Neuron (in vitro differentiated cells): ENCODE measurements around the gene ADI1.
A peak's percentile ranks its signal among the peaks of the same experiment; 100 is the strongest.

Experiments
- H2AFZ ChIP-seq: one replicate; pipeline ENCODE4 v1.6.1; 2013; ENCODE audit warnings: low read depth, mild to moderate bottlenecking, inconsistent platforms, low read length, moderate library complexity
- H3K27me3 ChIP-seq: one replicate; pipeline ENCODE4 v1.6.1; 2013; ENCODE audit warnings: low read length; ENCODE audit not compliant: insufficient read depth
- H3K36me3 ChIP-seq: one replicate; pipeline ENCODE4 v1.6.1; 2013; ENCODE audit warnings: low read length; ENCODE audit not compliant: insufficient read depth
- H3K4me1 ChIP-seq: one replicate; pipeline ENCODE4 v1.6.1; 2013; ENCODE audit warnings: low read length; ENCODE audit not compliant: insufficient read depth
- H3K4me3 ChIP-seq: 2 replicates; pipeline ENCODE4 v1.5.1; 2013; ENCODE audit warnings: mild to moderate bottlenecking, low read length, moderate library complexity
- H3K9me3 ChIP-seq: one replicate; pipeline ENCODE4 v1.6.1; 2013; ENCODE audit warnings: low read length

The ADI1 gene

DNA sequence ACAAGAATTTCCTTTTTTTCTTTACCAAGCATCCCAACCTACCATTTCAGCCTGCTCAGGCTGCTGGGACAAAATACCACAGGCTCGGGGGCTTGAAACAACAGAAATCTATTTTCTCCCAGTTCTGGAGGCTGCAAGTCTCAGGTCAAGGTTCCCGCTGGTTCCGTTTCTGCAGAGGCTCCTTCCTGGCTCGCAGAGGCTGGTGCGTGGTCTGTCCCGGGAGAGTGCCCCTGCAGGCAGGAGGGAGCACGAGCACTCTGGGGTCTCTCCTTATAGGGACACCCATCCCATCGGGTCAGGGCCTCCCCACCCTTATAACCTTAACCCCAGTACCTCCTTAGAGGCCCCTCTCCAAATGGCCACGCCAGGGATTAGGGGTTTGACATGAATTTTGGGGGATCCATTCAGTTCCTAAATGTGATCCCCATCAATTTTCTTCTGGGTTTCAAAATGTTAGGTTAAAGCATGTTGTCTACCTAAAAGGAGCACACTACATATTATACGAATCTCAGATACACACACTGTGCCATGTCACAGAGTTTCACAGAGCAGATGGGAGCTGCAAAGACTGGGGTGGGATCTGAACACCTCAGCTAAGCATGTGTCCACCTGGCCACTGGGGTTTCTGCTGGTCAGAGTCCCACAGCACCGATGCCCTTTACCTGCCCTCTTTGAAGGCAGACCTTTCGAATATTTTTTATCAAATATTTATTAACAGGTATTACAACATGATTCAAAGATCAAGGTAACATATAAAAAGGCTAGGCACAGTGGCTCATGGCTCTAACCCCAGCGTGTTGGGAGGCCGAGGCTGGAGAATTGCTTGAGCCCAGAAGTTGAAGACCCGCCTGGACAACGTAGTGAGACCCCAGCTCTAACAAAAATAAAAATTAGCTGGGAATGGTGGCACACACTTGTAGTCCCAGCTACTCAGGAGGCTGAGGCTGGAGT, 17.6 kb upstream of the ADI1 start:
- H3K4me3 ChIP-seq, result peak overlapping the region; percentile 51
- H3K36me3 ChIP-seq, result peaks cover 17% of the 10 kb centered on the region
- H3K27me3 ChIP-seq, result no peaks in the 10 kb centered on the region
- H3K4me1 ChIP-seq, result peaks cover 8% of the 10 kb centered on the region
- peak overlapping the region; percentile 49 for H2AFZ ChIP-seq
- H3K9me3 ChIP-seq, result no peaks in the 10 kb centered on the region

DNA sequence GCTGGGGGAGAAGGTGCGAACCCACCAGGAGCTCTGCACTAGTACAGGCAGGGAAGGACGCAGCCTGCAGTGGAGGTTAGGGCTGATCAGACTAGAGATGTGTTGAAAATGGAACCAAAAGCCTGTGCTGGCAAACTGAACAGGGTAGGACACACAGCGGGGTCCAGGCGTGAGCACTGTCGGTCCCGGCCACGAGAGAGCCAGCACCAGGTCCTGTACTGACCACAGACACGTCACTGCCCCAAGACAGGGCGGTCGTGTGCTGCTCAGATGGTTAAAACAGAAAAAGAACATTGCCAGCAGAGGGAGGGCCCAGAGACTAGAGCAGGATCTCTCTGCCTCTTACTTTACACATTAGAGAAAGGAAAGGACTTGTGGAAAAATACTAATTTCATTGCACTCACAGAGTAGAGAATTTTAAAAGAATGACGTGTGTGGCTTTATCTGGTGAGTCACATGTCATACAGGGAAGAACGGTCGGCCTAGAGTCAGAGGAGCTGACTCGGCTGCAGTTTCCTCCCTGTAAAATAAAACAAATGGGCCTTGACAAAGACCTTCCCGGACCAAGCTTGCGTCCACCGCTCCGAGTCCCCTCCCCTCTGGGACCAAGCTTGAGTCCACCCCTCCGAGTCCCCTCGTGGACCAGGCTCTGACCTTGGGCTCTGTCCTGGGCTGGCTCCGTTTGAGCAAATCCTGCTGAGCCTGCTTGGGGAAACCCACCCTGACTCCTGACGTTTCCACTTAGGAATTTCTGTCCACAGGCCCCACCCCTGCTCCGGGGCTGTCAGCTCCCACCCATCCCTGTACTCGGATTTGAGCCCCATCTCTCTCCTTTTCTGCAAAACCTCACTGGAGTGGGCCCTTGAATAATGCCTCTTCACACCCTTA, 16.7 kb upstream of the ADI1 start:
- Histone ChIP-seq H3K4me3 (peak overlapping the region; percentile 51), H3K36me3 (peaks cover 10% of the 10 kb centered on the region), H3K9me3 (no peaks in the 10 kb centered on the region), H3K4me1 (peaks cover 8% of the 10 kb centered on the region), H3K27me3 (no peaks in the 10 kb centered on the region), H2AFZ (peak overlapping the region; percentile 49)

DNA sequence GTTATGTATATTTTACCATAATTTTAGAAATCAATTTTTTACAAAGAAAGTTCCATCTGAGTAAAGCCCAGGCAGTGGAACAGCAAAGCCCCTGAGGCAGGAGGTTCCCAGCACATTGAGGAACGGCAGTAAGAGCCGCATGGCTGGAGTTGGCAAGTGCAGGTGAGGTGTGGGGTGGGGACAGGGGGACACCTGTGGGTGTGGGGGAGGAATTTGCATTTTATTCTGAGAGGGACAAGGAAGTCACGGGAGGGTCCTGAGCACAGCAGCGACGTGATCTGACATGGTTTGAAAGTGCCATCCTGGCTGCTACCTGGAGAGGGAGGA, 16.1 kb upstream of the ADI1 start:
- H2AFZ ChIP-seq, result no peak overlapping the region
- H3K36me3 ChIP-seq, result peaks cover 8% of the 10 kb centered on the region
- H3K4me3 ChIP-seq, result peak overlapping the region; percentile 51
- no peaks in the 10 kb centered on the region for H3K9me3 ChIP-seq
- H3K27me3 ChIP-seq, result no peaks in the 10 kb centered on the region
- peaks cover 8% of the 10 kb centered on the region for H3K4me1 ChIP-seq

DNA sequence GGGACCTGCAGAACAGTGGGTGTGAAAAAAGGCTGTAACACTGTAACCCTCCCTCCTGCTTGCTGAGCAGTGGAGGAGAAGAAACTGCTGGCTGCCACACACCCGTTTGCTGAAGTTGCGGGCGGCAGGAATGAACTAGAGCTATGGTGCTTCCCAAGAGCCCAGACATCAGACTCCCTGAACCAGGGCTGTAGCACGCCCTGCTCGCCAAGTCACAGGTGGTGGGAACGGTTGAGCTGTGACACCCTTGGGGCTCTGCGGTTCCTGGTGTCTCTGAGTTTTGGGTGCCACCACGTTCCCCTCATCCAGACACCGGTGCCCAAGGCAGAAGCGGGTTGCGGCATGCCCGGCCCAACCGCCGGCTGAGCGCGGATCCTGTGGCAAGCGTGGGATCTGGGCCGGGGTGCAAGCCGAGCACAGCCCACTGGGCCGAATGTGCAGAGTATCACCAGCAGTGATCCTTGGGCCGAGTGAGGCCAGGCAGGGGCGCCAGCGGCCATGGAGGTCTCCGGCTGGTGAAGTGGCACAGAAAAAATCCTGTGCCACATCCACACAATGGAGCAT, 15.0 kb upstream of the ADI1 start:
- Histone ChIP-seq H3K4me3 (no peak overlapping the region), H2AFZ (no peak overlapping the region), H3K27me3 (no peaks in the 10 kb centered on the region), H3K36me3 (peaks cover 4% of the 10 kb centered on the region), H3K9me3 (no peaks in the 10 kb centered on the region), H3K4me1 (peaks cover 8% of the 10 kb centered on the region)

DNA sequence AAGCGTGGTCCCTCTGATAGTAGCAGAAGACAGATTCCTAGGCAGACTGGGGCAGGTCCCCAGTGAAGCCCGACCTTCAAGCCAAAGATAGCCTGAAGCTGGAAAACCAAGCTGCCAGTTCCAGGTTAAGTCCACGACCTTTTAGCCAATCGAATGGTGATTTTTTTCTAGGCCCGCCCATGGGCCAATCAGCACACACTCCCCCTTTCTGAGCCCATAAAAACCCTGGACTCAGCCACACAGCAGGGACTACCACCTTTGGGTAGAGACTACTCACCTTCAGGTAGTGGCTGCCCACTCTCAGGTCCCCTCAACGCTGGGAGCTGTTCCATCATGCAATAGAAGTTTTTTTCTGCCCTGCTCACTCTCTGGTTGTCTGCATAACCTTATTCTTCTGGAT, 14.5 kb upstream of the ADI1 start:
- Histone ChIP-seq H3K9me3 (no peaks in the 10 kb centered on the region), H3K4me3 (no peak overlapping the region), H3K4me1 (peaks cover 8% of the 10 kb centered on the region), H3K36me3 (peaks cover 3% of the 10 kb centered on the region), H2AFZ (no peak overlapping the region), H3K27me3 (no peaks in the 10 kb centered on the region)

DNA sequence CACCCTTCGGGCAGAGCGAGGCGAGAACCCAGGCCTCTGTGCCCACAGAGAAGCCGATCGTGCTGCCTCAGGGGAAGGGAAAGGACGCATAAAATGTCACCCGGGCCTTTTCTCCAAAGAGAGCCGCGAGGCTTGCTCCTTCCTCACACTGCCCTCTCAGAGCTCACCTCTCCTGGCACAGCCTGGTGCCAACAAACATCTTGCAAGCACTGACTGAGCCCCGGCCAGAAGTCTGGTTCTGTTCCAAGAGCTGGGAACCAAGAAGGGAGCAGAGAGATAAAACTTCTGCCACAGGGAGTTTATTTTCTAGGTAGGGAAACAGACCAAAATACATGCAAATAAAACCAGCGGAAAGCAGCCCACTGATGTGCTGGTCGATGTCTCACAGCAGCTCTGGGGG, 13.6 kb upstream of the ADI1 start:
- Histone ChIP-seq H2AFZ (no peak overlapping the region), H3K27me3 (no peaks in the 10 kb centered on the region)

DNA sequence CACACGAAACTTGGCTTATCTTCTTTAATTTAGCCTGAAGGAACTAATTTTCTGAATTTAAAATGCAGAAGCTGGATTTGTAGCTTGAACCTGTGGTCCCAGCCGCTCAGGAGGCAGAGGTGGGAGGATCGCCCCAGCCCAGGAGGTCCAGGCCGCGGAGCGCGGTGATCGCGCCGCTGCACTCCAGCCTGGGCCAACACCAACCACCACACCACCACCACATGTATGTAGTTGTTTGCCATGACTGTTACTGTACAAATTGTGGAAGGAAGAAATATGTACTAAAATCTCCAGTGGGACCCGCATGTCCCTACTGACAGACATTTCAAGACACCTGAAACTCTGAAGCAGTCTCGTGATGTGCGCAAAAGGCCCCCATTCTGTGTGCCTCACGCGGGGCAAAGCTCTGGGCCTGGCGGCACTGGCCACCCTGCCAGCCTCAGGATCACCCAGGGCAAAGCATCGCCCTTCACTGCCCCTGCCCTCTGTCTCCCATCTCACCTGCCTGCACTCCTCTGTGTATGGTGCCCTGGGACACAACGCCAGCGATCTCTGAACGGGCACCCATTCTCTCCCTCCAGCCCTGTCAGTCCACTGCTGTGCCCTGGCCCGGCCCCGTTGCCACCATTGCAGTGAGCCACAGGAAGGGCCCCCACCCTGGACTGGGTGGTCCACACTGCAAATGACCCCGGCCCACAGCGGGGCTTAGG, 10.1 kb upstream of the ADI1 start:
- Histone ChIP-seq H2AFZ (no peak overlapping the region), H3K27me3 (no peaks in the 10 kb centered on the region), H3K9me3 (no peaks in the 10 kb centered on the region), H3K4me3 (no peak overlapping the region), H3K36me3 (peaks cover 3% of the 10 kb centered on the region), H3K4me1 (no peaks in the 10 kb centered on the region)

More for the DNA sequence above, 13.6 kb upstream of the ADI1 start:
- Histone ChIP-seq H3K9me3 (no peaks in the 10 kb centered on the region), H3K4me3 (no peak overlapping the region), H3K4me1 (peaks cover 8% of the 10 kb centered on the region), H3K36me3 (peaks cover 3% of the 10 kb centered on the region)

DNA sequence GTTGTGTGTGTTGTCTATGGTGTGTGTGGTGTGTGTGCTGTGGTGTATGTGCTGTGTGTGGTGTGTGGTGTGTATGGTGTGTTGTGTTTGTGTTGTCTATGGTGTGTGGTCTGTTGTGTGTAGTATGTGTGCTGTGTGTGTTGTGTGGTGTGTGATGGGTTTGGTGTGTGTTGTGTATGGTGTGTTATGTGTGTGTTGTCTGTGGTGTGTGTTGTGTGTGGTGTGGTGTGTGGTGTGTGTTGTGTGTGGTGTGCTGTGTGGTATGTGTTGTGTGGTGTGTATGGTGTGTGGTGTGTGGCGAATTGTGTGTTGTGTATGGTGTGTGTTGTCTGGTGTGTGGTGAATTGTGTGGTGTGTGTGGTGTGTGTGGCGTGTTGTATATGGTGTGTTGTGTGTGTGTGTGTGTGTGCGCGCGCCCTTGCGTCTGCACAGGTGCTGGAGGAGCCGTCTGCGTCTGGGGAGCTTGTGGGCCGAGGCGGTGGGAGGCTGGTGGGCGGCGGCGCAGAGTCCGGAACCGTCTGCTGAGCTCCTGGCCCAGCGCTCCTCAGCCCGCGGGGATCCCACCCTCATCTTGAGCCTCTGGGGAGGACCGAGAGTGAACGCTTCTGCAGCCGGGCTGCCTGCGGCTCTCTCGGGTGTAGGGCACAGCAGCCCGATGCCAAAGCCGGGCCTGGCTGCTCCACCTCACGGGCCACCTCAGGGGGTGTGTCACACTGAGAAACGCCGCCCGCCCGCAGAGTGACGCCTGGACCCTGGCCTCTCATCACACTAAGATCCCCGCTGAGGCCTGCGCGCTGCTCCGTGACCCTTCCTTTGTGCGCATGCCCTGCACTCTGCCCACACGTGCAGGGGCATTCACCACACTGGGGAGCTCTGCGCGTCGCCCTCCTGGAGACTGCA, 8.8 kb upstream of the ADI1 start:
- no peaks in the 10 kb centered on the region for H3K36me3 ChIP-seq

DNA sequence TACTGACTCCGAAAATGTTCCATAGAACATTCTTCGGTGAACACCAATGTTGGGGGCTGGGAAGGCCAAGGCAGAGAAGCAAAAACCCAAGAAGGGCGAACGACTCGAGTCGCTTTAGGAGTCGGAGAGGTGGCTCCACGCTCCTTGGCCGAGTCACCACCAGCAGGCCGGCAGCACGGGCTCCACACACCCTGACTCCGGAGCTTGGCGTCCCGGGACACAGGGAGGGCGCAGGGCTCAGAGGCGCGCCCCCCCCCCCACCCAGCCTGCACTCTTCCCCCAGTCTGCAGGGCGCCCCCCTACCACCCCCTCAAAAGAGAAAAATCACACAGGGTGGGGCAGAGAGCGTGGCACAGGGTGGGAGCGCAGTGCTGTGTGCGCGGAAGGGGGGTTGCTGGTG, 7.5 kb upstream of the ADI1 start:
- Histone ChIP-seq H3K36me3 (no peaks in the 10 kb centered on the region), H2AFZ (no peak overlapping the region), H3K27me3 (no peaks in the 10 kb centered on the region), H3K4me1 (no peaks in the 10 kb centered on the region), H3K4me3 (no peak overlapping the region), H3K9me3 (no peaks in the 10 kb centered on the region)

More for the DNA sequence above, 8.8 kb upstream of the ADI1 start:
- Histone ChIP-seq H3K4me3 (no peak overlapping the region), H3K27me3 (no peaks in the 10 kb centered on the region), H3K4me1 (no peaks in the 10 kb centered on the region), H2AFZ (no peak overlapping the region), H3K9me3 (no peaks in the 10 kb centered on the region)

DNA sequence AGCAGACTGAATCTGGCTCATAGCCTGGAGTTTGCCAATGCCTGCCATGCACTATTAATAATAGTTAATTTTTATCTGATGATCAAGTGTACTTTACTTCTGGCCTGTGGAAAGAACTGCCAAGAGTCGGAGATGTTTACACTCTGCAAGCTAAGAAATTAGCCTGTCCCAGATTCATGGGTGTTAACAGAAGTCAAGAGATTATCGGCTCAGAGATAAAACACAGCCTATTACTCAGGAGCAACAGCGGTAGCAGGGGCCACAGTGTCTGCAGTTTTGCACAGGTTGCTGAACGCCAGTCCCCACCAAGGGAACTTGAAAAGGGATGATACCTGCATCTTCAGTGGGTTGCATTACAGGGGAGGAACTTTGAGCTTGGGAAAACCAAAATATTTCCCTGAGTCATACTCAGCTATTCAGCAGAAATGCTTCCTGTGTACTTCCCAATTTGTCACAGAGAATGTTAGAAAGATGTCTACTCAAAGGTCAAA, 4.3 kb upstream of the ADI1 start:
- H2AFZ ChIP-seq, result no peak overlapping the region
- no peaks in the 10 kb centered on the region for H3K27me3 ChIP-seq
- peaks cover 5% of the 10 kb centered on the region for H3K4me1 ChIP-seq
- H3K4me3 ChIP-seq, result no peak overlapping the region
- no peaks in the 10 kb centered on the region for H3K9me3 ChIP-seq
- no peaks in the 10 kb centered on the region for H3K36me3 ChIP-seq

DNA sequence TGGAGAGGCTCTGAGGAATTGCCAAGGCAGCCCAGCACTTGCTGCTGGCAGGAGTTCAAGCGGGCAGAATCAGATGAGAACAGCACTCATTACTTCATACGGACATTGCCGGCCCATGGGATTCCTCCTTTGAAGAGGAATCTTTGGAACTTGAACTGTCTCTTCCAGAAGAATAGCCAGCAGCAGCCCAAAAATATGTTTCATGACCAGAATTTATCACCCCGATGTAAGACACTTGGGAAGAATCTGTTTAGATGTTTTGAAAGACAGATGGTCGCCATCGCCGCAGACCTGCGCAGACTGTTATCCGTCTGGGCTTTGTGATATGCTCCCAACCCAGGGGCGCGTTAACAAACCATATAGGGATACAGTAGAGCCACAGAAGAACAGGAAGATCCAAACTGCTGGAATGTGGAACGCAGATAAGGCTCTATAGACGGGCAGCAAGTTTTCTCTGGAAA, 3.7 kb upstream of the ADI1 start:
- no peak overlapping the region for H3K4me3 ChIP-seq
- peaks cover 6% of the 10 kb centered on the region for H3K4me1 ChIP-seq
- H3K36me3 ChIP-seq, result no peaks in the 10 kb centered on the region
- no peaks in the 10 kb centered on the region for H3K27me3 ChIP-seq
- no peak overlapping the region for H2AFZ ChIP-seq
- H3K9me3 ChIP-seq, result no peaks in the 10 kb centered on the region

DNA sequence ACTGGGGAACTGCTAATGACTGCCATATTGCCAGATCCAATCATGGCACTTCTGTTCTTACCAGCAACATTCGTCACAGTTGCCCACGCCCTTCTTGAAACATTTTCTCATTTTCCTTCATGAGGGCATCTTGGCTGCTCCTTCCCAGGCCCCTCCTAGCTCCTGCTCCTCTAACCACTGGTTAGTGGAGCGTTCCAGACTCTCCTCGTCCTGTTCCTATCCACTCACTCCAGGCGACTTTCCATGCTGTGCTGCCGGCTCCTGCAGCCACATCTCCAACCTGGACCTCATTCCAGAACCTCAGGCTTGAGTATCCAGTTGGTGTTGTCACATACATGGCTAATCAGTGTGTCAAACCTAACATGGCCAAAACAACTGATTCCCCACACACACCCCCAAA, 1.3 kb upstream of the ADI1 start:
- H3K36me3 ChIP-seq, result no peaks in the 10 kb centered on the region
- H3K27me3 ChIP-seq, result no peaks in the 10 kb centered on the region
- no peaks in the 10 kb centered on the region for H3K9me3 ChIP-seq
- H3K4me3 ChIP-seq, result peak overlapping the region; percentile 66
- H3K4me1 ChIP-seq, result peaks cover 9% of the 10 kb centered on the region
- H2AFZ ChIP-seq, result no peak overlapping the region
